ENCODE results near the gene PKP4. TPM values are rescaled to one million over a fixed set of nuclear protein-coding genes. Genes with fewer than 3 reads are reported as not detected.
"Not testable (repeated sequence)": the region's sequence is repeated elsewhere in the genome, so short reads cannot be mapped to it uniquely, and the experiment has no call there.

PKP4 gene
- total RNA-seq, 3 donors from 2014 or later = 62.1 to 138 (median 121) TPM

DNA sequence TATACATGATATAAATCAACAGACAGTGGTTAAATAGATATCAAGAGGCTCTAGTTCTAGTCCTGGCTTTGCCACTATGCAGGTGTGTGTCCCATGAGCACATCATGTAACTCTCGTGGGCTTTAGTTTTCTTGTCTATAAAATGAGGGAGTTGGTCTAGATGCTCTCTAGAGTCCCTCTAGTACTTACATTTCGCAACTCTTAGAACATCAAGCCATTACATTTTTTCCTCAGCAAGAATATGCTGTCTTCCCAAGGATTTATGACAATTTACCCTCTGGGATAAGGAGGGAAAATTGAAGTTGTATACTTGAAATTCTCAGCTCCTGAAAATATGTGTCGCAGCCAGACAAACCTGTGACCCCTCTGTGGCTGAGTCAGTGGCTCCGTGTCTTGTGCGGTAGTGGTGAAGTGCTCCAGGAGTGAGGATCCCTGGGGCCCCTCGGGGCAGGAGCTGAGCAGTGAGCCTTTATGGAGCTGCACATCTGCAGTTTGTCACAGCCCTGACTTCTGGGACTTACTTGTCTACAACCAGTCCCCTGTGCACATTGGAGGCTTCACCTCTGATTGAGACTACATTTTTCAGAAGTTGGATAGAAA is 6.8 kb downstream of the PKP4 start:
- H3K9me3 ChIP-seq = no peaks in the 10 kb centered on the region
- H3K27ac ChIP-seq = no peak overlapping the region

DNA sequence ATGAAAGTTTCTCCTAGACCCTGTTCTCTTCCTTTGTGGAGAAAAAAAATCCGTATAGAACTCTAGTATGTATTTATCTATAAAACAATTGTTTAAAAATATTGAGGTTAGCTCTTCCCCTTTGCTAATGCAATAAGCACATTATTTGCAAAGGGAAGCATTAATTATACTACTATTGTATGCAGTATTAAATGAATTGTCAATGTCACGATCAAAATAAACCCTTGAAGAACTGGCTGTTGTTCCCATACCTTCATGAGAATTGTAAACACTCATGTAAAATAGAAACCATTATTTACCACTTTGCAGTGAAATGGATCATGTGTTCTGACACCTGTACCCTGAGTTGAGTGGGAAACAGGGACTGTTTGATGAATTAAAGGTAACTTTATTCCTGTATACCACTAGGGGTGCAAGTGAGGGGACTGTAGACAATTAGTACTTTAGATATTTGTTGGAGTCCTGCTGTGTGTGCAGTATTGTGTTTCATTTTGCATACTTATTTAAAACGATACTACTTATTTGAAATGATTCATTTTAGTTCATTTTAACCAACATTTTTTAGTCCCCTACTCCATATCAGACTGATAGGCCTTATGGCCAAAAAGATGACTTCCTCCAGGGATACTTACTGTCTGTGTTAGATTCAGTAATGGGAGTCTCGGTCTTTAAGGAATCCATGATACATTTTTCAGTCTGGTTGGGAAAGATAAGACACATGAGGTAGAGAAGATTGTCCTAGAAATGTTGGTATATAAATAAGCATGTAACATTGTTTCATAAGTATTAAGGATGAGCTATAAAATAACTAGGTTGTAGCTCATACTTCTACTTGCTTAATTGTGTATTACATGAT is 7.9 kb downstream of the PKP4 start:
- Histone ChIP-seq H3K9me3 (no peaks in the 10 kb centered on the region), H3K36me3 (no peaks in the 10 kb centered on the region), H3K4me3 (no peak overlapping the region), H3K4me1 (peaks cover 0 to 16% of the 10 kb centered on the region in 2 donors), H3K27ac (no peak overlapping the region), H3K27me3 (no peaks in the 10 kb centered on the region)
- DNase-seq (ENCODE audit: low spot score in 2 of 2) = no peak
- TF ChIP-seq POLR2AphosphoS5 (IDR thresholded peaks at IDR 0.05) = no peak
- TF ChIP-seq POLR2A (IDR thresholded peaks at IDR 0.05) = no peak
- TF ChIP-seq, protein P1, sequence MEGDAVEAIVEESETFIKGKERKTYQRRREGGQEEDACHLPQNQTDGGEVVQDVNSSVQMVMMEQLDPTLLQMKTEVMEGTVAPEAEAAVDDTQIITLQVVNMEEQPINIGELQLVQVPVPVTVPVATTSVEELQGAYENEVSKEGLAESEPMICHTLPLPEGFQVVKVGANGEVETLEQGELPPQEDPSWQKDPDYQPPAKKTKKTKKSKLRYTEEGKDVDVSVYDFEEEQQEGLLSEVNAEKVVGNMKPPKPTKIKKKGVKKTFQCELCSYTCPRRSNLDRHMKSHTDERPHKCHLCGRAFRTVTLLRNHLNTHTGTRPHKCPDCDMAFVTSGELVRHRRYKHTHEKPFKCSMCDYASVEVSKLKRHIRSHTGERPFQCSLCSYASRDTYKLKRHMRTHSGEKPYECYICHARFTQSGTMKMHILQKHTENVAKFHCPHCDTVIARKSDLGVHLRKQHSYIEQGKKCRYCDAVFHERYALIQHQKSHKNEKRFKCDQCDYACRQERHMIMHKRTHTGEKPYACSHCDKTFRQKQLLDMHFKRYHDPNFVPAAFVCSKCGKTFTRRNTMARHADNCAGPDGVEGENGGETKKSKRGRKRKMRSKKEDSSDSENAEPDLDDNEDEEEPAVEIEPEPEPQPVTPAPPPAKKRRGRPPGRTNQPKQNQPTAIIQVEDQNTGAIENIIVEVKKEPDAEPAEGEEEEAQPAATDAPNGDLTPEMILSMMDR (IDR thresholded peaks at IDR 0.05) = peak in 1 of 3 donors; percentile 18
- intact Hi-C loops (cut with DNase I; ENCODE audit: low total_unique reads) = no loop called here

More for the DNA sequence above, 6.8 kb downstream of the PKP4 start:
- DNase-seq (ENCODE audit: low spot score in 2 of 2) = no peak
- Histone ChIP-seq H3K4me3 (no peak overlapping the region), H3K36me3 (no peaks in the 10 kb centered on the region), H3K4me1 (peaks cover 0 to 16% of the 10 kb centered on the region in 2 donors), H3K27me3 (no peaks in the 10 kb centered on the region)
- intact Hi-C loops (cut with DNase I; ENCODE audit: low total_unique reads) = no loop called here
- TF ChIP-seq, protein P1 (IDR thresholded peaks at IDR 0.05) = no peak
- no peak for TF ChIP-seq POLR2AphosphoS5 (IDR thresholded peaks at IDR 0.05)

DNA sequence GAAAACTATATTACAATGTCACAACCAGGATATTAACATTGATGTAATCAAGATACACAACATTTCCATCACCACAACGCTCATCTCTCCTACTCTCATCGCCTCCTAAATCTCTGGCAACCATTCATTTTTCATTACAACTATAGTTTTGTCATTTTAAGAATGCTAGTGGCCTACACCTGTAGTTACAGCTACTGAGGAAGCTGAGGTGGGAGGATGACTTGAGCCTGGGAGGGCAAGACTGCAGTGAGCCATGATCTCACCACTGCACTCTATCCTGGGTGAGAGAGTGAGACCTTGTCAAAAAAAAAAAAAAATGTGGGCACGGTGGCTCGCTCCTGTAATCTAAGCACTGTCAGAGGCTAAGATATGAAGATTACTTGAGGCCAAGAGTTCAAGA is 10.5 kb downstream of the PKP4 start:
- Histone ChIP-seq H3K27ac (no peak overlapping the region), H3K4me3 (no peak overlapping the region), H3K4me1 (peaks cover 0 to 7% of the 10 kb centered on the region in 2 donors), H3K9me3 (no peaks in the 10 kb centered on the region), H3K36me3 (no peaks in the 10 kb centered on the region), H3K27me3 (no peaks in the 10 kb centered on the region)
- TF ChIP-seq POLR2A (IDR thresholded peaks at IDR 0.05) (no peak), POLR2AphosphoS5 (IDR thresholded peaks at IDR 0.05) (no peak)
- TF ChIP-seq, protein P1 (IDR thresholded peaks at IDR 0.05) = no peak
- intact Hi-C loops (cut with DNase I; ENCODE audit: low total_unique reads) = no loop called here
- no peak for DNase-seq (ENCODE audit: low spot score in 2 of 2)

DNA sequence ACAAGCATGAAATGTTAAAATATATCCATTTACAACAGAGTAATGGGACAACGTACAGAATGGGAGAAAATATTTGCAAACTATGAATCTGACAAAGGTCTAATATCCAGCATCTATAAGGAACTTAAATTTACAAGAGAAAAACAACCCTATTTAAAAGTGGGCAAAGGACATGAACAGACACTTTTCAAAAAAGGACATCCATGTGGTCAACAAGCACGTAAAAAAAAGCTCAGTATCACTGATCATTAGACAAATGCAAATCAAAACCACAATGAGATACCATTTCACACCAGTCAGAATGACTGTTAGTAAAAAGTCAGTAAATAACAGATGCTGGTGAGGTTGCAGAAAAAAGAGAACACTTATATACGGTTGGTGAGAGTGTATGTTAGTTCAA is 16.1 kb downstream of the PKP4 start:
- DNase-seq (ENCODE audit: low spot score in 2 of 2); H3K9me3 ChIP-seq; intact Hi-C loops (cut with DNase I; ENCODE audit: low total_unique reads); H3K27me3 ChIP-seq; H3K4me1 ChIP-seq; H3K36me3 ChIP-seq; H3K4me3 ChIP-seq; H3K27ac ChIP-seq: not testable (repeated sequence)

DNA sequence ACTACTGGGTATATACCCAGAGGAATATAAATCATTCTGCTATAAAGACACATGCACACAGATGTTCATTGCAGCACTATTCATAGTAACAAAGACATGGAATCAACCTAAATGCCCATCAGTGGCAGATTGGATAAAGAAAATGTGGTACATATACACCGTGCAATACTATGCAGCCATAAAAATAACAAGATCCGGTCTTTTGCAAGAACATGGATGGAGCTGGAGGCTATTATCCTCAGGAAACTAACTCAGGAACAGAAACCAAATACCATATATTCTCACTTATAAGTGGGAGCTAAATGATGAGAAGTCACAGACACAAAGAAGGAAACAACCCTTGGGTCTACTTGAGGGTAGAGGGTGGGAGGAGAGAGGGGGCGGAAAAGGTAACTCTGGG is 16.5 kb downstream of the PKP4 start:
- H3K36me3 ChIP-seq; intact Hi-C loops (cut with DNase I; ENCODE audit: low total_unique reads); H3K4me1 ChIP-seq; H3K27me3 ChIP-seq; DNase-seq (ENCODE audit: low spot score in 2 of 2); H3K4me3 ChIP-seq; H3K9me3 ChIP-seq; H3K27ac ChIP-seq: not testable (repeated sequence)

DNA sequence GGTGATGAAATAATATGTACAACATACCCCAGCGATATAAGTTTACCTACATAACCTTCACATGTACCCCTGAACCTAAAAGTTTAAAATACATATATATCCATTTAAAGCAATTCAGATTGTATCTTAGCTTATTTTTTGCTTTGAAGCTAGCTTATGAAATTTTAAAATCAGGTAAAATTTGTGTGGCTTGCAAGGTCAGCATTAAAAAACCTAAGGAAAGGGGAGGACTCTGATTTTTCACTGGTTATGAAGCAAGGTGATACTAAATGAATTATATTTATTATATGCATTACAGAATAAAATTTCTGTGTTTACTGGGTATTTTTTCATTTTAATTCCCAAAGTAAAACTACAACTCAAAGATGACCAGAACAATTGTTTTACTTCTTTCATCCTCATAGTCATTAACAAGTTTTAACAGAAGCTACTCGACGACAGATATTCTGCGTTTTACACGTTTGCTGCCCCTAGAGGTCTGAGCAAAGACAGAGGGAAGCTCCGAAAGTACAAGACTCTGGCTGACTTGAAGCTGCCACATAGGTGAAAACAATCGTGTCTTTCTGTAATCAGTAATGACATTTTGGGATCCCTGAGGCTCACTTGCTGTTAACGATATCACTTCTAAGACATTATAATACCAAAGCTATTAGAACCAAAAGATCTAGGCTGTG is 17.1 kb downstream of the PKP4 start:
- Histone ChIP-seq H3K27ac (no peak overlapping the region), H3K4me1 (no peaks in the 10 kb centered on the region), H3K27me3 (no peaks in the 10 kb centered on the region), H3K9me3 (no peaks in the 10 kb centered on the region), H3K36me3 (no peaks in the 10 kb centered on the region), H3K4me3 (no peak overlapping the region)
- no peak for DNase-seq (ENCODE audit: low spot score in 2 of 2)
- no peak for TF ChIP-seq POLR2AphosphoS5 (IDR thresholded peaks at IDR 0.05)
- TF ChIP-seq, protein P1 (IDR thresholded peaks at IDR 0.05) = no peak
- TF ChIP-seq POLR2A (IDR thresholded peaks at IDR 0.05) = no peak
- intact Hi-C loops (cut with DNase I; ENCODE audit: low total_unique reads) = no loop called here

DNA sequence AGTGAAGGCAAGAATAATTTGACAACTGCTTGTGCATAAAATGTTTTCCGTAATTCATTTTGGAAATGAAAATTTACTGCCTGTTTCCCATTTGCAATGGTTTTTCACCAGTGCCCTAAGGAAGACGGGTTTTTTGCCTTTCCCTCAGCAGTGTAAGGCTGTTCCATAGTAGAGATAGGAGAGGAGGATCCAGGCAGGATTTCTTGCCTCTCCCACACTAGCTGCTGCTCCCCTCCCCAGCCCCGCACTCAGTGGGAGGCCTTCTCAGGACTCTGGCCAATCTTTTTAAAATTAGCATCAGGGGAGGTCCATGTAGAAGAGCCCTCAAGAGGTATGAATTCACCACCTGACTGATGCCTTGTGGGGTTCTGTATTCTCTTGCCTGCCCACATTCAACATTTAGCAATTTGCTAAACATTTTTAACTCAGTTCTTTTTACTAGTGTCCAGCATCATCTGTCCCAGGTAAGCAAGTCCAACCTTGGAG is 17.8 kb downstream of the PKP4 start:
- H3K27ac ChIP-seq; H3K4me1 ChIP-seq; H3K36me3 ChIP-seq; H3K27me3 ChIP-seq; intact Hi-C loops (cut with DNase I; ENCODE audit: low total_unique reads); DNase-seq (ENCODE audit: low spot score in 2 of 2); H3K4me3 ChIP-seq; H3K9me3 ChIP-seq: not testable (repeated sequence)
